ENCODE results near the gene CTNNA3.

DNA sequence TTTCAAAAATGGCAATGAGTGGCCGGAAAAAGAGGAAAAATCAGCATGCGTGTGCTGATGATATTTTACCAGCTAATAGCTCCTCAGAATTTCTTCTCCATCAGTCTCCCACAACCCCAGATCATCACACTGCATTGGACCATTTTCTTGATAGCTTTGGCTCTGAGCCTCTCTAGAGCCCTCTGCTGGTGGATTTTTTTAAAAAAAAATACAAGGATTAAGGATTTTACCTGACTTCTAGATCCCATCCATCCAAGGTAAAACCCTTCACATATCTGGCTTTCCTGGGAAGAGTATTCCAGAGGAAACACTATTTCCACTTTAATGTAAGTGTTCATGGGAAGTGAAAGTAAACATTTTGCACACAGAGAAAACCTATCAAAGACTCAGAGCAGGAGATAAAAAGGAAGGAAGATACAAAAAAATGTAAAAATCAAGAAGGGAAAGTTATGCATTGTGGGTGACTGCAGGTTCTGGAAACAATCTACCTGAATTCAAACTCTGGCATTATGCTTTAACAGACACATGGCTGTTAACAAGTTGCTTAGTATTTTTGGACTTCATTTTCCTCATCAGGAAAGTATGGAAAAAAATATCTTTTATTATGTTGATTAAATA is 389.3 kb downstream of the CTNNA3 start:
- TF ChIP-seq, protein P1, sequence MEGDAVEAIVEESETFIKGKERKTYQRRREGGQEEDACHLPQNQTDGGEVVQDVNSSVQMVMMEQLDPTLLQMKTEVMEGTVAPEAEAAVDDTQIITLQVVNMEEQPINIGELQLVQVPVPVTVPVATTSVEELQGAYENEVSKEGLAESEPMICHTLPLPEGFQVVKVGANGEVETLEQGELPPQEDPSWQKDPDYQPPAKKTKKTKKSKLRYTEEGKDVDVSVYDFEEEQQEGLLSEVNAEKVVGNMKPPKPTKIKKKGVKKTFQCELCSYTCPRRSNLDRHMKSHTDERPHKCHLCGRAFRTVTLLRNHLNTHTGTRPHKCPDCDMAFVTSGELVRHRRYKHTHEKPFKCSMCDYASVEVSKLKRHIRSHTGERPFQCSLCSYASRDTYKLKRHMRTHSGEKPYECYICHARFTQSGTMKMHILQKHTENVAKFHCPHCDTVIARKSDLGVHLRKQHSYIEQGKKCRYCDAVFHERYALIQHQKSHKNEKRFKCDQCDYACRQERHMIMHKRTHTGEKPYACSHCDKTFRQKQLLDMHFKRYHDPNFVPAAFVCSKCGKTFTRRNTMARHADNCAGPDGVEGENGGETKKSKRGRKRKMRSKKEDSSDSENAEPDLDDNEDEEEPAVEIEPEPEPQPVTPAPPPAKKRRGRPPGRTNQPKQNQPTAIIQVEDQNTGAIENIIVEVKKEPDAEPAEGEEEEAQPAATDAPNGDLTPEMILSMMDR (IDR thresholded peaks at IDR 0.05) = peak in 3 of 6 experiments; percentile 37 to 45 (median 42)
- TF ChIP-seq POLR2A (IDR thresholded peaks at IDR 0.05) = no peak
